SK-MEL-5 (cell line): ENCODE data around the gene ADPRHL1. TPM values are rescaled to one million over a fixed set of nuclear protein-coding genes. Genes with fewer than 3 reads are reported as not detected.
A peak's percentile ranks its signal among the peaks of the same experiment; 100 is the strongest.
"Not testable (repeated sequence)": the region's sequence is repeated elsewhere in the genome, so short reads cannot be mapped to it uniquely, and the experiment has no call there.

Source experiments
- DNase-seq: peaks from one replicate; pipeline ENCODE4 v3.0.0-alpha.2; 2016; ENCODE audit warnings: low read depth, low spot score
- in situ Hi-C: cut with HindIII; loops from 2 replicates; pipeline ENCODE4 v1.10.0; 2016; ENCODE audit warnings: low sequenced_read_pairs, high pct_unique_total_duplicates, low pct_unique_long_range_greater_than_20kb
- total RNA-seq: library from RNA; depleted of rRNA; stranded (reverse); fragments of >200 nt; shearing (Covaris generic); gene quantifications from 2 replicates; pipeline ENCODE4 v1.2.3, GENCODE V29; 2014

ADPRHL1 gene
- total RNA-seq, 1 experiment from 2014 or later: 0.53 TPM

DNA sequence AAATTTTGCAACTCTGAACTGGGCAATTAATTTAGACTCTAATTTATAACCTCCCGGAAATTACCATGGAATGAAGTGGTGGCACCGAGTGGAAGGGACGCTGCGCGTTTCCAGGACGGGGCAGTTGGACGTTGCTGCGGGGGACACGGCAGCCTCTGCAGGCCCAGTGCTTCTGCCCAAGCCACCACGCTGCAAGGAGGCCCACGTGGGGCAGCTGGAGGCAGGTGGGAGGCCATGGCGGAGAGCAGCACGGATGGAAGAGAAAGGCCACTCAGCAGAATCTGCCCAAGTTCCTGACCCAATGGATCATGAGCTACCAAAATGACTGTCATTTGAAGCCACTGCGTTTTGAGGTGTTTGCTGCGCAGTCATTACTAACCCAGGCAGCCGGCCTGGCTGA lies 11.2 kb upstream of the ADPRHL1 start:
- no peak for DNase-seq
- in situ Hi-C loops: no loop called here

DNA sequence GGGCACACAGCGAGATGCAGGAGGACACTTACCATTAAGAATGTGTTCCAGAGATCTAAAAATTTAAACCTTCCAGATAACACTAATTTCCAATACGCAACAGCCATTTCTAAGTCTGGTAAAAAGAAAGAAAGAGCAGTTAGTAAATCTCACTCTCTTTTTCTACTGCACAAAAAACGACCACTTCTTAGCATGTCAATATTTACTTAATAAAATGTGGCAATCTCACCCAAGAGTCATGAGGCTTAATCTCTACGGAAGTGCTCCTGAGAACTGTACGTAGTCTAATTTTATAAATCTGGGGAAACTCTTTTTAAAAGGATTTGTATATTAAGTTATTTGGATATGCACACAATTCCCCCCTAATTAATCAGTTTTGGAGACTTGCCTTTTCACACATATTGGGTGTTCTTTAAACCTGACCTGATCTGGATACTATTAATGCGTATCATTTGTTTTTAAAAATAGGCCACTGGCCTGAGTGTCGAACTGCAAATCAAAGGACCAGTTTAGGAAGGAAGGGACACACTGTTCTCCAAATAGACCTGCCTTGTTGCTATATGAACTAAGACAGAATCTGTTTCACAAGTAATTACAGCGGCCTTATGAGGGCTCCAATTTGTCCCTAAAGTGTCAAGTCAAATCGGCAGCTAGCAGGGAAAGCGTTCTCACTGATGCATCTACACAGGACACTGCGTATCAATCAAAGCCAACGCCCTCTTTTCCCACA lies 7.9 kb upstream of the ADPRHL1 start:
- in situ Hi-C loops: no loop called here
- no peak for DNase-seq

DNA sequence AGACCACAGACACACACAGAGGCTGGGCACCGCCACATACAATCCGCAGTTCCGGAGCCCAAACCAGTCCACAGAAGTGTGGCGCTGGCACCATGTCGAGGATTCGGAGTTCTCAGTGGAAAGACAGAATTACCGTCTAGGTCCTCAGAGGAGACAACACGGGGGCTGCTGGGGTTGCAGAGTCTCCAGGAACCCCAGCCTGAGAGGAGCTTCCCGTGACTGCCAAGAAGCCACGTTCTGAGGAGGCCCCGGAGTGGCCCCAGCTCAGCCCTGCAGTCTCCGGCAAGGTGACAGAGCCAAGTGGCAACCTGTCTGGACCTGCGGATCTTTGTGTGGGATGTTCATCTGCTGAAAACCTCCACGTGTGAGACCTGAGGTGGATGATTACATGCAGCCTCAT lies 7.3 kb upstream of the ADPRHL1 start:
- no peak for DNase-seq
- in situ Hi-C loops: no loop called here

DNA sequence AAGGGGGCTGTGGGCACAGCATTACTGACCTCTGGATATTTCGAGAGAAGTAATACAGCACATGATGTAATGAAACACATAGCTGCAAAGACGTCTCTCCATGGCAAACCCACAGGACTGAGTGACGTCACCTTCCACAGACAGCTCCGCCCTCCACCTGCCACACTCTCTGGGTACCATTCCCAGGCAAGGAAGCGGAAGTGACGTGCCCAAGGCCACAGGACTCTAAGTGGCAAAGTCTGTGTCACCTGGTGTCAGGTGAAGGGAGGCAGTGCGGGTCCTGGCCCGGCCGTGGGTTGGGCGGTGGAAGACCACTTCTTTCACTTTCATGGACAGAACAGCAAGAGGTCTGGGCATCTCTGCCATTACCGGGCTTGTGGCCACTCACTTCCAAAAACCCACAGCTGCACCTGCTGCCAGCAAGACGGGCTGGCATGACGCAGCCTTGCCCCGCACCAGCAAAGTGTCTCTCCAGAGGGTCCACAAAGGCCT lies 6.8 kb upstream of the ADPRHL1 start:
- in situ Hi-C loops: no loop called here
- no peak for DNase-seq

DNA sequence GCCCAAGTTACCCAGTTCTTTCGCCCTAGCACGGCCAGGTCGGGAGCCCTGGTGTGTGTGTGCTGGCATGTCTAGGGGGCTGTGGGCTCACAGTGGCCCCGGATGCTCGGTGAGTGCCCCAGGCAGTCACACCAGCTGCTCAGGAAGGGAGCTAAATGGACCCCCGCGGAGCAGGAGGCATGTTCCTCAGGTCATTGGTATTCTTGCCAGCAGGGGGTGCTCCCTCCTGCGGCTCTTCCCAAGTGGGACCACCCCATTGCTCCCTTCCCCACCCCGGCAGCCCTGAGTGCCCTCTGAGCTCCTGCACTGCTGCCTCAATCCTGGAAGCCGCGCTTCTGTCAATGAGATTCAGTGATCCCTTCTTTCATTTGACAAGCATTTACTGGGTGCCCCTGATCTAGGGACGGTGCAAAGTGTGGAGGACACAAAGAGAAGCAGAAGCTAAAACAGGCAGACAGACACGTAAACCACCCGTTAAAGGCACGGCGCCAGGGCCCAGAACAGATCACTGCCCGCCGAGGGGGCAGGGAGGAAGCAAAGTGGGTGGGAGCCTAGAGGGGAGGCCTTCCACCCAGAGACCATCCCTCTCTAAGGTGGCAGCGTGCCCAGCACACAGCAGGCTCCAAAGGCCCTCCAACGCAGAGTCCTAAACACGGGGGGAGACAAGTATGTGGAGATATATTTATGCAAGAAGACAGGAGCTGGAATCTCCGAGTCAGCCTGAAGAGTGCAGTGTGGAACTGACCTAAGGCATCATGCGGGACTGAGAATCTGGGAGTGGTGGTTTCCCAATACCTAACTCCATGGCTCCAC lies 5.2 kb upstream of the ADPRHL1 start:
- in situ Hi-C loops: no loop called here

DNA sequence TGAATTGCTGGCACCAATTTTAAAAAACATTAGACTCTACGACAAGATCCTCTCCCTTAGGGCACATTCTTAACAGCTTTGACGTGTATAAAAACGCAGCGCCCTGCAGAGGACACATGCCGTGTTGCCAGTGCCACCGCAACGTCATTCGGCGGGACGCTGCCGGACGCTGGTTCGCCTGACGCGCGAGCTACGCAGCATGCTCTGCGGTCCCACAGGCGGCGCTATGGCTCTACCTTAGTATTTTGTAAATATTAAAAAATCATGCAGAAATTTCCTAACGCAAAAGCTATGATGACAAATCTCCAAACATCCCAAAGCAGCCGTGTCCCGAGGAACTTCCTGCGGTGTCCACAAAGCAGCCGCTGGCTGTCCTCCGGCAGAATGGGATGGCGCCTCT lies 4.2 kb upstream of the ADPRHL1 start:
- in situ Hi-C loops: no loop called here
- no peak for DNase-seq

More for the DNA sequence above, 5.2 kb upstream of the ADPRHL1 start:
- DNase-seq: peak; percentile 52

DNA sequence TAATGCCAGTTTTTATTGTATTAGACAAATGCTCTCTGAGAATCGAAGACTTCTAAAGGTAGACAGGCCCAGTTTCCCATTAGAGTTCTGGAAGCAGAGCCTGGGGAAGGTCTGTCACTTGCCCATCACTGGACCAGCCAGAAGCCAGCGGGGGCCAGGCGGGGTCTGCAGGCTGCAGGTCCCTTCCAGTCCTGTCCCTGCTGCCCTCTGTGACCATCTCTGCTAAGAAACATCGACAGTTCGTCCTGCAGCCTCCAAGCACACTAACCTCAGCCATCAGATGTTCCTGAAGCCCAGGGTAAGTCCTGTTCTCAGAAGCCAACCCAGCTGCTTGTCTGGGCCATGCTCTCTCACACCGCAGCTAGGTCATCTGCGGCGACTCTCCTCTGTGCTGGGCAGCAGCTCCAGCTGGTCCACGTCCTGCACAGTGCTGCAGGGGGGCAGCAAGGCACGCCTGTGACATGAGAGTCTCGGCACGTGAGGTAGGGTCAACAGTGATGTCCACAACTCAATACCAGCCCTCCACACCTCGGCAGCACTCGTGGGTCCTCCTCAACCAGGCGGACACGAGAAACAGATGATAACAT lies 2.9 kb upstream of the ADPRHL1 start:
- no peak for DNase-seq
- in situ Hi-C loops: no loop called here

DNA sequence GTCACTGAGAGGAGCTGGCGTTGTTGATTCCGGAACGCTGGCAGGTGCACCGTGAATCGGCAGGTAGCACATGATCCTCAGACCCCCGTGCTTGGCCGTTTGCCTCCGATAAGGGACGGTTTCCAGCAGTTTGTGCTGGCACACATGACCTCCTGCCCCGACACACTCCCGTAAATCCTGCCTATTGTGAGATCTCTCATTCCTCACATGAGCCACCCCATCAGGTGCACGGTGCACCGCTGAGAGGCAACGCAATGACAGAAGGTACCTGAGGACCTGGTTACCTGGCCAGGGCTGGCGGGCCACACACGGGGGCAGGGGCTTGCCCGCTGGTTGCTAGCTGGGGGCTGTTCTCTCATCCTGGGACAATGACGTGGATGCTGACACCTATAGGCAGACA lies 2.1 kb upstream of the ADPRHL1 start:
- no peak for DNase-seq
- in situ Hi-C loops: no loop called here

DNA sequence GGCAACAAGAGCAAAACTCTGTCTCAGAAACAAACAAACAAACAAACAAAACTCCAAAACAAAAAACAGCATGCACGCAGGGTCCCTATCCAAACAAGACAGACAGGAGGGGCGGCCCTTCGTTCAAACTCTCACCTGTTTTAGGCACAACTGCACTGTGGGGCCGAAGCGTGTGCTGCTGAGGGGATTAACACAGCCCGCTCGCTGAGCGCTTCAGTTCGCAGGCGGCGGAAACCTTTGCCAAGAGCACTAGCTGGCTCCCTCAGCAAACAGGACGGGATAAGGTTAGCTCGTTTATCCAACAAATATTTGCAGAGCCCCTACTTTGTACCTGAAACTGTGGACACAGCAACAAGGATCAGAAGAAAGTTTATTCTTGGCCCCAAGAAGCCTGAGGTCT lies 1.6 kb upstream of the ADPRHL1 start:
- DNase-seq: no peak
- in situ Hi-C loops: no loop called here

DNA sequence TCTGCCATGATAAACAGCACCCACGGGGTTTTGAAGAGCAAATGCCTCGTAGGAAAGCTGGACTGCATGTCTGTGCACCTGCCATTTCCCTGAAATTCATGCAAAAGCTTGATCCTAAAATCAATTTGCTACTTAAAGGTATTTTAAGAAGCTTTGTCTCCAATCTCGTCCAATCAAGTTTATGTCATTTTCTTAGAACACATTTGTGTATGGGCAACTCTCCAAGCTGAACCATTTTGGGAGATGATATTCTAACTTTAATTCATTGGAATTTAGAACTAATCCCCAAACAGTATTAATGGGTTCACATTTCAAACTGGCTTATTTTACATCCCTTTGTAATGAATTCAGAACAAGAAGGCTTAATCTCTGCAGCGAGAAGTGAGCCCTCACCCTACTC lies 822 bp downstream of the ADPRHL1 start:
- in situ Hi-C loops: no loop called here

DNA sequence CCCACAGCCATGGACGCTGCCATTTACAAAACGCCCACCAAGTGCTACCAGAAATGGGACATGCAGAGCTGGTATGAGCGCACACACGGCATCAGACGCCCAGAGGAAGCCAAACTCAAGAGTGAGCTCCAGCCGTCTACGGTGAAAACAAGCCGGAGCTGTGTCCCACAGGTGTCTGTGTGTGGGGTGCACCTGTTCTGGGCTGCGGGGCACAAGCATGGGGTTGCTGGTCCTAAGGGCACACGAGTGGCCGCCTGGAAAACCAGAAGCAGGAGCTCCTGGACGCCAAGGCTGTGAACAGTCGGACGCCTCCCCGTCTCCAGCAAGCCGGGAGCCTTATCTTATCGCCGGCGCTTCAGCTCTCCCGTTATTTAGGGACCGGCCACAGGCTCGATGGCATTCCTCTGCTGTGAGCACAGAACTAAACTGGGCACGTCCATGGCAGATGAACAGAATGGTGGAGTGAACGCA lies 1.3 kb downstream of the ADPRHL1 start:
- no peak for DNase-seq
- in situ Hi-C loops: no loop called here

More for the DNA sequence above, 822 bp downstream of the ADPRHL1 start:
- DNase-seq: no peak

DNA sequence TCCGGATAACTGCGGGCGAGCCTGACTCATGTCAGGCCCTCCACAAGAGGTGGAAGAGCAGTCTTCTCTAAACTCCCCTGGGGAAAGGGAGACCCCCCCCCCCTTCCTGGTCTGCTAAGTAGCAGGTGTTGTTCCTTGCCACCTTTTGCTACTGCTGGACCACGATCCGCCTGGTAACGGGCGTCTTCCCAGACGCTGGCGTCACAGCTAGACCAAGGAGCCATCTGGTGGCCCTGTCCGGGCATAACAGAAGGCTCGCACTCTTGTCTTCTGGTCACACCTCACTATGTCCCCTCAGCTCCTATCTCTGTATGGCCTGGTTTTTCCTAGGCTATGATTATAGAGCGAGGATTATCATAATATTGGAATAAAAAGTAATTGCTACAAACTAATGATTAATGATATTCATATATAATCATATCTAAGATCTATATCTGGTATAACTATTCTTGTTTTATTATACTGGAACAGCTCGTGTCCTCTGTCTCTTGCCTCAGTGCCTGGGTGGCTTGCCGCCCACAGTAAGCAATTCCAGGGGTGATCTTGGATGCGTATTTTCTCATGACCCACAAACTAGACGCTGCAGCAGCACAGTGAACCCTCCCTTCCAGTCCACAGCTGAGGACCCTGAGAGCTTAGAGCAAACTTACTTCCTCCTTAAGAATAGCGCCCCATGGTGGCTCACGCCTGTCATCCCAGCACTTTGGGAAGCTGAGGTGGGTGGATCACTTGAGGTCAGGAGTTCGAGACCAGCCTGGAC lies 2.2 kb downstream of the ADPRHL1 start:
- in situ Hi-C loops: not testable (repeated sequence)
- DNase-seq: peak; percentile 48

DNA sequence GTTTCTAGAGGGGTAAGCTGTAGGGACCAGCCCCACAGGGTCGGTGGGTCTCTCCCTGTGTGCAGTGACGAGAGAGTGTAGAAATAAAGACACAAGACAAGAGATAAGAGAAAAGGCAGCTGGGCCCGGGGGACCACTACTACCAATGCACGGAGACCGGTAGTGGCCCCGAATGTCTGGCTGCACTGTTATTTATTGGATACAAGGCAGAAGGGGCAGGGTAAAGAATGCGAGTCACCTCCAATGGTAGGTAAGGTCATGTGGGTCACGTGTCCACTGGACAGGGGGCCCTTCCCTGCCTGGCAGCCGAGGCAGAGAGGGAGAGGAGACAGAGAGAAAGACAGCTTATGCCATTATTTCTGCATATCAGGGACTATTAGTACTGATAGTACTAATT lies 2.9 kb downstream of the ADPRHL1 start:
- DNase-seq, in situ Hi-C loops: not testable (repeated sequence)

DNA sequence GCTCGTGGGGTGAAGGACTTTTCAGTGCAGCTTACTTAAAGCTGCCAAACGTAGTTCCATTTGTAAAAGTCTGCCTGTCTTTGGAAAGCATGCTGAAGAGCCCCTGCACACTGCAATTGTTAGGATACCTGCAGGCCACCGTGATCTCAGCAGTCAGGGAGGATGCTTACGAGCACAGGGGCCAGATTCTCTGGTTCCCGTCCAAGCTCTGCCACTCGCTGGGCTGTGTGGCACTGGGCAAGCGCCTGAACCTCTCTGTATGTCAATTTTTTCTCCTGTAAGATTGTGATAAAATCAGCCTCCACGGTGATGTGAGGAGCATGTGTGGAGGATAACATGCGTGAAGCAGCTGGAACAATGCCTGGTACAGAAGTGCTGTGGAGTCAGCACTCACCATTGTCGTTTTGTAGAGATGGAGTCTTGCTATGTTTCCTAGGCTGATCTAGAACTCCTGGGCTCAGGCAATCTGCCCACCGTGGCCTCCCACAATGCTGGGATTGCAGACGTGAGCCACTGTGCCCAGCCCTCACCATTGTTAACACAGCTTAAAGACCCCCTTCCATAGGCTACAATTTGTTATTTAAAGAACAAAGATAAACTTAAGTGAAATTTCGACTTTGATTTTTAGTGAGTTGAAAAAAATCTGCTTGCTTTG lies 3.5 kb downstream of the ADPRHL1 start:
- in situ Hi-C loops: no loop called here
- no peak for DNase-seq

DNA sequence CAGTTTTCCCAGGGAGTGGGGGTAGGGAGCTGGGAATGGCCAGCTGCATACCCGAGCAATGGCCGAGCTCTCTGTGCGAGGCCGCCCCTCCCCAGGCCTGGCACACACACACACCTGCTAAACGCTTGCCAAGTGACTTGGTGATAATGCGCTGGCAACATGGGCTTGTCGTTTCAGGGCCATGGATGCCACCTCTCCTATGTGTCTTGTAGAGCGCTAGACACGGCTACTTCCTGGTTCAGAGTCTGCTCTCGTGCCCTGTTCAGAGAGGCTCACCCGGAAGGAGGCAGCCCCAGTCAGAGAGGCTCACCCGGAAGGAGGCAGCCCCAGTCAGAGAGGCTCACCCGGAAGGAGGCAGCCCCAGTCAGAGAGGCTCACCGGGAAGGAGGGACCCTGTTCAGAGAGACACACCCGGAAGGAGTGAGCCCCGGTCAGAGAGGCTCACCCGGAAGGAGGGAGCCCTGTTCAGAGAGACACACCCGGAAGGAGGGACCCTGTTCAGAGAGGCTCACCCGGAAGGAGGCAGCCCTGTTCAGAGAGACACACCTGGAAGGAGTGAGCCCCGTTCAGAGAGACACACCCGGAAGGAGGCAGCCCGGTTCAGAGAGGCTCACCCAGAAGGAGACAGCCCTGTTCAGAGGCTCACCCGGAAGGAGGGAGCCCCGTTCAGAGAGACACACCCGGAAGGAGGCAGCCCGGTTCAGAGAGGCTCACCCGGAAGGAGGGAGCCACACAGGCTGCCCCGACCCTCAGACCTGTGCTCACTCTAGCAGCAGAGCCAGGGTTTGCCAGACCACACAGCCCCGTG lies 4.2 kb downstream of the ADPRHL1 start:
- DNase-seq: peak; percentile 58
- in situ Hi-C loops: no loop called here

DNA sequence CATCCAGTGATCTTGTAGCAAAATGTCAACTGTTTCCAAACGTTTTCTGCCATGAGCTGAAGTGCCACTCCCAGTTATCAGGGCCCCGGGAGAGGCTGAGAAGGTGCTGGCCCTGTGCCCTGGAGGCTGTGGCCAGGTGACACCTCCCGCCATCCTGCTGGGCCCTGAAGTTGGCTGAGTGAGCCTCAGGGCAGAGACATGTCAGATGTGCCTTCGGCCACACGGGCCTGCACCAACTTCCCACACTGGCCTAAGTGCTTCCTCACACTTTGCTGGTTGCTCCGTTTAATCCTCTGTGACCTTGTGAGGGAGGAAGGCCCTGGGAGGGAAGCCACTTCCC lies 4.8 kb downstream of the ADPRHL1 start:
- in situ Hi-C loops: no loop called here

DNA sequence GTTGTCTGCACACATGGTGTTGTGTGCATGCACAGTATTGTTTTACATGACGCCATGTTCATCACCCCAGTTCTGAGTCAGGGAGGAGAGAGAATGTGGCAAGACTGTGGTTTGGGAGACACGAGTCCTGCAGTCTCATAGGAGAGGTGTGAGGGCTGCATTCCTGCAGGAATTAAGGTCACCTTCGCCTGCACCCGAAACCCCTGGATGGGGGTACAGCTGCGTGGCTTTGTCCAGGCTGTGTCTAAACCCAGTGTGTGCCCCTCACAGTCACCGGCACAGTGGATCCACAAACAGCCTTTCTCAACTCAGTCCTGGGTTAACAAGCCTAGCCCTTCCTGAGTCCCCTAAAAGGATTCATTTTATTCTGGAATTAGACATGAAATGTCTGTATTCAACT lies 5.7 kb downstream of the ADPRHL1 start:
- in situ Hi-C loops: no loop called here
- no peak for DNase-seq

More for the DNA sequence above, 4.8 kb downstream of the ADPRHL1 start:
- DNase-seq: no peak
